K562 (cell line): Measurements from ENCODE around the gene CCNYL1. TPM values are rescaled to one million over a fixed set of nuclear protein-coding genes. Genes with fewer than 3 reads are reported as not detected.

Experiments
- ARHGAP35 ChIP-seq: fragments of 450-650 bp; IDR thresholded peaks from 2 replicates; pipeline ENCODE4 v1.6.1; 2018; ENCODE audit not compliant: partially characterized antibody
- CHD2 ChIP-seq: IDR thresholded peaks from 2 replicates; pipeline ENCODE4 v1.6.1; 2011; ENCODE audit warnings: low read depth, low read length
- FOSL1 ChIP-seq: fragments of 200-800 bp; sonication (Bioruptor generic); conservative IDR thresholded peaks from 2 replicates; pipeline ENCODE4 v1.6.1; 2016; ENCODE audit warnings: missing genetic modification characterization, missing compliant biosample characterization
- GABPA ChIP-seq: fragments of 200-800 bp; sonication (Bioruptor generic); conservative IDR thresholded peaks from 2 replicates; pipeline ENCODE4 v1.6.1; 2016; ENCODE audit warnings: low read depth, missing genetic modification characterization, missing compliant biosample characterization
- KAT7 ChIP-seq: sonication (generic); formaldehyde crosslinking; IDR thresholded peaks from 2 replicates; pipeline ENCODE4 v1.8.0; 2022; ENCODE audit warnings: missing genetic modification reagents, mild to moderate bottlenecking, borderline replicate concordance
- KDM1A ChIP-seq, 2 experiments: fragments of 450-650 bp; IDR thresholded peaks; 2 replicates each; pipeline ENCODE4 v1.6.1; 2016; ENCODE audit warnings: mild to moderate bottlenecking in 2 of 2
- MBD2 ChIP-seq: sonication (generic); IDR thresholded peaks from 2 replicates; pipeline ENCODE4 v1.6.1; 2016; ENCODE audit warnings: low read depth, borderline replicate concordance
- MTA2 ChIP-seq: fragments of 450-650 bp; IDR thresholded peaks from 2 replicates; pipeline ENCODE4 v1.6.1; 2016; ENCODE audit warnings: low read depth
- NR2F6 ChIP-seq: fragments of 450-650 bp; formaldehyde crosslinking; IDR thresholded peaks from 2 replicates; pipeline ENCODE4 v1.4.0; 2020; ENCODE audit warnings: mild to moderate bottlenecking
- PHB2 ChIP-seq: fragments of 450-650 bp; IDR thresholded peaks from 2 replicates; pipeline ENCODE4 v1.6.1; 2017; ENCODE audit warnings: low read depth
- POLR2H ChIP-seq: IDR thresholded peaks from 2 replicates; pipeline ENCODE4 v1.6.1; 2016; ENCODE audit warnings: missing genetic modification characterization, low read depth, mild to moderate bottlenecking, control low read depth, missing compliant biosample characterization, moderate library complexity
- POU5F1 ChIP-seq: fragments of 150-350 bp; IDR thresholded peaks from 2 replicates; pipeline ENCODE4 v1.6.1; 2014; ENCODE audit warnings: borderline replicate concordance, low read length, low read depth, mild to moderate bottlenecking; ENCODE audit not compliant: partially characterized antibody
- RBM25 ChIP-seq: fragments of 200-400 bp; formaldehyde crosslinking; IDR thresholded peaks from 2 replicates; pipeline ENCODE4 v1.6.1; 2018; ENCODE audit warnings: low read length, low read depth, moderate library complexity; ENCODE audit not compliant: severe bottlenecking
- SREBF2 ChIP-seq: sonication (generic); formaldehyde crosslinking; IDR thresholded peaks from 2 replicates; pipeline ENCODE4 v1.4.0; 2020; ENCODE audit warnings: mild to moderate bottlenecking, missing genetic modification reagents
- SRSF7 ChIP-seq: fragments of 200-400 bp; formaldehyde crosslinking; optimal IDR thresholded peaks from 2 replicates; pipeline ENCODE3; 2017; ENCODE audit warnings: mild to moderate bottlenecking, low read depth, low read length
- SUPT5H ChIP-seq: fragments of 450-650 bp; IDR thresholded peaks from 2 replicates; pipeline ENCODE4 v1.6.1; 2016
- TAL1 ChIP-seq: fragments of 450-650 bp; IDR thresholded peaks from 2 replicates; pipeline ENCODE4 v1.6.1; 2016; ENCODE audit warnings: mild to moderate bottlenecking
- TARDBP ChIP-seq: fragments of 450-650 bp; IDR thresholded peaks from 2 replicates; pipeline ENCODE4 v1.6.1; 2016
- ZBED1 ChIP-seq: IDR thresholded peaks from 2 replicates; pipeline ENCODE4 v1.6.1; 2014
- ZBTB1 ChIP-seq: sonication (generic); formaldehyde crosslinking; IDR thresholded peaks from 2 replicates; pipeline ENCODE4 v1.8.1; 2023; ENCODE audit warnings: missing genetic modification reagents, low read depth, mild to moderate bottlenecking, borderline replicate concordance
- ZNF282 ChIP-seq: sonication (generic); formaldehyde crosslinking; IDR thresholded peaks from 2 replicates; pipeline ENCODE4 v1.8.1; 2023; ENCODE audit warnings: missing genetic modification reagents
- ZNF780A ChIP-seq: fragments of 250-450 bp; sonication (Bioruptor Pico); IDR thresholded peaks from 2 replicates; pipeline ENCODE4 v1.5.0; 2021; ENCODE audit warnings: mild to moderate bottlenecking
- polyA plus RNA-seq, 8 experiments: library from polyadenylated mRNA; depleted of rRNA in 4 of 8; stranded (reverse) in 5 of 8; unstranded in 3 of 8; fragments of >200 nt; fragmentation: Nextera tagmentation in 2 of 8; fragmentation: Illumina TruSeq in 1 of 8; extraction: Ambion mirVana in 2 of 8; extraction: Trizol in 1 of 8; gene quantifications; 2 replicates each; pipeline versions ENCODE4 v1.2.1 to v1.2.3, GENCODE V29; 2011 to 2014; ENCODE audit warnings: inconsistent platforms in 1 of 8, missing spikeins in 1 of 8
- total RNA-seq, 7 experiments: library from RNA; depleted of rRNA in 6 of 7; stranded (reverse); fragments of >200 nt in 6 of 7; fragmentation: Illumina TruSeq in 2 of 7; extraction: Trizol in 2 of 7; gene quantifications; 2 replicates each; pipeline versions ENCODE4 v1.2.1 to v1.2.3, GENCODE V29; 2011 to 2021; ENCODE audit warnings: low replicate concordance in 1 of 7
- TF ChIP-seq, protein P1 (sequence below), 3 experiments: fragments of 200-800 bp in 1 of 3; sonication (Bioruptor generic) in 1 of 3; sonication (generic) in 1 of 3; formaldehyde crosslinking in 1 of 3; IDR thresholded peaks; 2 replicates each; pipeline versions ENCODE4 v1.6.1 to v1.8.0; 2016 to 2022; ENCODE audit warnings: mild to moderate bottlenecking in 2 of 3, missing compliant biosample characterization in 2 of 3, missing genetic modification characterization in 2 of 3, missing genetic modification reagents in 1 of 3
- TF ChIP-seq, protein P2 (sequence below): fragments of 250-450 bp; sonication (Bioruptor Pico); IDR thresholded peaks from 2 replicates; pipeline ENCODE4 v1.4.0; 2020

Gene CCNYL1
- total and polyA plus RNA-seq, 9 of the 15 experiments (the other 6 are each of a cell fraction or from before 2014, with no cell fraction given) = 1.9 to 7.5 (median 4.7) TPM

DNA sequence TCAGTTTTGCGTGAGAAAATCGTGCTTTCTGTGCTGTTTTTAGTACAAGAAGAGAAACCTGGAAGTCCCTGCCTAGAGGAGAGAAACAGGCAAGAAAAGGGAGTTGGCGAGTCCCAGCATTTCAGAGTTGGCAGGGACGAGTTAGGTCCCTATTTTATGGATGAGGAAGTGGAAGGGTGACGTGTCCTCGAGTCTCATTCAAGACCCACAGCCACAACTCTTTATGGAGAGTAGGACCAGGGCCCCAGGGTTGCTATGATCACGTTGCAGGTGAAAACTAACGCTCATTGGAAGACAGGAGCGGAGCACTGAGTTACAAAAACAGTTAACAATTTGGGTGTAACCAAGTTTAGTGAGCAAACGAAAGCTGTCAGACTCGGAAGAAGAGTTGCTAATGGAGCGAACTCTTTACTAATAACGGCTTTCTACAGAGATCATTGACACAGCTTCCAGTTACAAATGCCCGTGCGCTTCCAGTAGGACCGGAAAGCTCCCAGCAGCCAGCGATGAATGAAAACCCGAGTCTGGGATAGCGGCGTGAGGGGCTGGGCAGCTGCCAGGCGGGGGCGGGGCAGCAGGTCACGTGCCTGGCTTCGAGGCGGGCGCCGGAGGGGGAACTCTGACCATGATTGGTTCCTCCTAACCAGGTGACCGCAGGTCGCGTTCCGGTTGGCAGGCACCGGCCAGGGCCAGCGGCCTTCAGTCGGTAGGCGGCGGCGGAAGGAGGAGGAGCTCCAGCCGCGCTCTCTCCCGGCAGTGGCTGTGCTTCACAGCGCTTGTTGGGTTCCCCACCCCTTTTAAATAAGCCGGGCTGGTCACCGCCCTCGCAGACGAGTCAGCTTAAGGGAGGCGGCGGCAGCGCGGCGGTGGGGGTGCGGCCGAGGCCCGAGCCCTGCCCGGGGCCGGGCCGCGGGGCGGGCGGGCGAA, at the start of gene CCNYL1 (continued):
- TF ChIP-seq, protein P1, sequence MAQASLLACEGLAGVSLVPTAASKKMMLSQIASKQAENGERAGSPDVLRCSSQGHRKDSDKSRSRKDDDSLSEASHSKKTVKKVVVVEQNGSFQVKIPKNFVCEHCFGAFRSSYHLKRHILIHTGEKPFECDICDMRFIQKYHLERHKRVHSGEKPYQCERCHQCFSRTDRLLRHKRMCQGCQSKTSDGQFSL (CRISPR knock-in tag; IDR thresholded peaks at IDR 0.05) = no peak
- TF ChIP-seq, protein P1 (tag; IDR thresholded peaks at IDR 0.05) = peak in 1 of 2 experiments; percentile 59; a peak in 1 of 4 replicates
- TF ChIP-seq, protein P2, sequence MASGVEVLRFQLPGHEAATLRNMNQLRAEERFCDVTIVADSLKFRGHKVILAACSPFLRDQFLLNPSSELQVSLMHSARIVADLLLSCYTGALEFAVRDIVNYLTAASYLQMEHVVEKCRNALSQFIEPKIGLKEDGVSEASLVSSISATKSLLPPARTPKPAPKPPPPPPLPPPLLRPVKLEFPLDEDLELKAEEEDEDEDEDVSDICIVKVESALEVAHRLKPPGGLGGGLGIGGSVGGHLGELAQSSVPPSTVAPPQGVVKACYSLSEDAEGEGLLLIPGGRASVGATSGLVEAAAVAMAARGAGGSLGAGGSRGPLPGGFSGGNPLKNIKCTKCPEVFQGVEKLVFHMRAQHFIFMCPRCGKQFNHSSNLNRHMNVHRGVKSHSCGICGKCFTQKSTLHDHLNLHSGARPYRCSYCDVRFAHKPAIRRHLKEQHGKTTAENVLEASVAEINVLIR = no peak
- TF ChIP-seq SUPT5H = peak; percentile 69
- TF ChIP-seq TARDBP = no peak
- TF ChIP-seq ZNF780A (CRISPR knock-in tag) = no peak
- TF ChIP-seq MBD2 = peak; percentile 53; the same call in 1 of the 2 replicates
- no peak for TF ChIP-seq TAL1
- no peak for TF ChIP-seq ZNF282 (CRISPR knock-in tag)
- no peak for TF ChIP-seq ZBTB1 (CRISPR knock-in tag)
- TF ChIP-seq POLR2H (tag) = peak; percentile 69
- no peak for TF ChIP-seq SRSF7
- no peak for TF ChIP-seq KDM1A (IDR thresholded peaks at IDR 0.05)
- TF ChIP-seq ARHGAP35 = no peak
- TF ChIP-seq FOSL1 = peak; percentile 28; the same call in 1 of the 2 replicates
- TF ChIP-seq SREBF2 (CRISPR knock-in tag) = no peak
- TF ChIP-seq MTA2 = no peak
- TF ChIP-seq CHD2 = no peak
- TF ChIP-seq KAT7 (CRISPR knock-in tag) = no peak
- peak; percentile 37; the same call in 1 of the 2 replicates for TF ChIP-seq GABPA (tag)
- no peak for TF ChIP-seq ZBED1
- TF ChIP-seq PHB2 = no peak
- TF ChIP-seq NR2F6 = no peak
- TF ChIP-seq RBM25 = peak; percentile 69
- TF ChIP-seq POU5F1 = no peak
